Panc1 (cell line): ENCODE measurements around the gene MYLK.

Experiments
- POLR2AphosphoS5 ChIP-seq: IDR thresholded peaks from 2 replicates; pipeline ENCODE4 v1.6.1; 2012; ENCODE audit warnings: mild to moderate bottlenecking, low read depth, low read length, moderate library complexity
- TF ChIP-seq, protein P1 (sequence below): fragments of 450-650 bp; IDR thresholded peaks from 2 replicates; pipeline ENCODE4 v1.5.1; 2017; ENCODE audit warnings: mild to moderate bottlenecking

DNA sequence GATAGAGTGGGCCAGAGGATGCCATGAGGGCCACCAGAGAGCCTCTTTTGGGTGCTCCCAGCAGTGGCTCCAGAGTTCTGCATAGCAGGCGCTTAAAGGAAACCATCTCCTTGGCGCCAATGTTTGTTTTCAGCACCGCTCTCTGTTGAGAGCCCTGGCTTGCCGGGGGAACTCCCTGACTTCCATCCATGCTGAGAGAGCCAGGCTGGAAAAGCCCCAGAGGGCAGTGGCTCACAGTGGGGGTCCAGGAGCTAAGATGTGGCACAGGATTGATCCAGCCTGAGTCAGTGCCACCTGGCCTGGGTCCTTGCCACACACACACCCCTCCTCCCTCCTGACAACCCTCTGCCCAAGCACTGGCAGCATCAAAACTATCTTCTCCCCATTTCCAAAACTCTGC lies 248.9 kb downstream of the MYLK start:
- TF ChIP-seq, protein P1, sequence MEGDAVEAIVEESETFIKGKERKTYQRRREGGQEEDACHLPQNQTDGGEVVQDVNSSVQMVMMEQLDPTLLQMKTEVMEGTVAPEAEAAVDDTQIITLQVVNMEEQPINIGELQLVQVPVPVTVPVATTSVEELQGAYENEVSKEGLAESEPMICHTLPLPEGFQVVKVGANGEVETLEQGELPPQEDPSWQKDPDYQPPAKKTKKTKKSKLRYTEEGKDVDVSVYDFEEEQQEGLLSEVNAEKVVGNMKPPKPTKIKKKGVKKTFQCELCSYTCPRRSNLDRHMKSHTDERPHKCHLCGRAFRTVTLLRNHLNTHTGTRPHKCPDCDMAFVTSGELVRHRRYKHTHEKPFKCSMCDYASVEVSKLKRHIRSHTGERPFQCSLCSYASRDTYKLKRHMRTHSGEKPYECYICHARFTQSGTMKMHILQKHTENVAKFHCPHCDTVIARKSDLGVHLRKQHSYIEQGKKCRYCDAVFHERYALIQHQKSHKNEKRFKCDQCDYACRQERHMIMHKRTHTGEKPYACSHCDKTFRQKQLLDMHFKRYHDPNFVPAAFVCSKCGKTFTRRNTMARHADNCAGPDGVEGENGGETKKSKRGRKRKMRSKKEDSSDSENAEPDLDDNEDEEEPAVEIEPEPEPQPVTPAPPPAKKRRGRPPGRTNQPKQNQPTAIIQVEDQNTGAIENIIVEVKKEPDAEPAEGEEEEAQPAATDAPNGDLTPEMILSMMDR: no peak
- no peak for TF ChIP-seq POLR2AphosphoS5
